Head of caudate nucleus (tissue), 42 donors: ENCODE data around the gene ACP7.
A peak's percentile ranks its signal among the peaks of the same experiment; 100 is the strongest.
"Not testable (repeated sequence)": the region's sequence is repeated elsewhere in the genome, so short reads cannot be mapped to it uniquely, and the experiment has no call there.

Experiments
- DNase-seq, 42 donors: peaks; one replicate each; pipeline versions ENCODE4 v3.0.0 to v3.0.0-alpha.2; 2020 to 2021; ENCODE audit warnings: mixed read lengths in 7 of 42
- intact Hi-C: fragments of 100-400 bp; cut with DNase I; formaldehyde crosslinking; loops from one replicate; pipeline ENCODE4 v1.15.0; 2022

Gene ACP7

GRCh38 chr19:39070888-39071287, 13.3 kb upstream of the ACP7 start:
- intact Hi-C loops: no loop called here
- DNase-seq: no peak

- no peak for DNase-seq
- intact Hi-C loops: no loop called here
Observed at GRCh38 chr19:39074205-39074692, 9.9 kb upstream of the ACP7 start.

- intact Hi-C loops: no loop called here
Observed at GRCh38 chr19:39074942-39075341, 9.2 kb upstream of the ACP7 start.

GRCh38 chr19:39077323-39077722, 6.8 kb upstream of the ACP7 start:
- DNase-seq: no peak
- intact Hi-C loops: no loop called here

More at GRCh38 chr19:39074942-39075341, 9.2 kb upstream of the ACP7 start:
- DNase-seq: no peak

- intact Hi-C loops: no loop called here
- DNase-seq: peak in 33 of 42 donors; percentile 11 to 90 (median 58)
Observed at GRCh38 chr19:39078436-39079200, 5.5 kb upstream of the ACP7 start.

- DNase-seq: peak in 17 of 42 donors; percentile 20 to 75 (median 40)
- intact Hi-C loops: no loop called here
Observed at GRCh38 chr19:39080431-39080830, 3.7 kb upstream of the ACP7 start.

GRCh38 chr19:39082167-39082566, 2.0 kb upstream of the ACP7 start:
- intact Hi-C loops: no loop called here
- no peak for DNase-seq

GRCh38 chr19:39082745-39083598, 1.2 kb upstream of the ACP7 start:
- intact Hi-C loops: no loop called here
- DNase-seq: peak in 32 of 42 donors; percentile 16 to 89 (median 52)

- DNase-seq: no peak
- intact Hi-C loops: no loop called here
Observed at GRCh38 chr19:39083599-39083982, 577 bp upstream of the ACP7 start.

GRCh38 chr19:39084732-39085080, 538 bp downstream of the ACP7 start:
- DNase-seq: peak in 3 of 42 donors; percentile 10 to 22 (median 19)
- intact Hi-C loops: no loop called here

GRCh38 chr19:39085392-39085791, 1.2 kb downstream of the ACP7 start:
- intact Hi-C loops: no loop called here
- DNase-seq: no peak

GRCh38 chr19:39086386-39086785, 2.2 kb downstream of the ACP7 start:
- no peak for DNase-seq
- intact Hi-C loops: no loop called here

GRCh38 chr19:39087907-39088686, 3.9 kb downstream of the ACP7 start:
- DNase-seq: no peak
- intact Hi-C loops: no loop called here

GRCh38 chr19:39090016-39090415, 5.8 kb downstream of the ACP7 start:
- intact Hi-C loops, DNase-seq: not testable (repeated sequence)

GRCh38 chr19:39090881-39091280, 6.7 kb downstream of the ACP7 start:
- no peak for DNase-seq
- intact Hi-C loops: no loop called here

GRCh38 chr19:39095799-39096540, 11.8 kb downstream of the ACP7 start:
- intact Hi-C loops, DNase-seq: not testable (repeated sequence)

GRCh38 chr19:39097299-39097698, 13.1 kb downstream of the ACP7 start:
- intact Hi-C loops: no loop called here
- no peak for DNase-seq

GRCh38 chr19:39097721-39098120, 13.6 kb downstream of the ACP7 start:
- DNase-seq: no peak
- intact Hi-C loops: no loop called here
